ENCODE data around the gene TLE4.

GRCh38 chr9:79759460-79759859, 187.7 kb downstream of the TLE4 start:
- TF ChIP-seq CTCF (IDR thresholded peaks at IDR 0.05; ENCODE audit: low read length) (no peak), EZH2 (optimal IDR thresholded peaks at IDR 0.05; ENCODE audit: low read depth, low read length) (no peak), EZH2phosphoT487 (IDR thresholded peaks at IDR 0.05; ENCODE audit: low read length) (no peak)
